ENCODE data around the gene CACHD1.

CACHD1 gene

DNA sequence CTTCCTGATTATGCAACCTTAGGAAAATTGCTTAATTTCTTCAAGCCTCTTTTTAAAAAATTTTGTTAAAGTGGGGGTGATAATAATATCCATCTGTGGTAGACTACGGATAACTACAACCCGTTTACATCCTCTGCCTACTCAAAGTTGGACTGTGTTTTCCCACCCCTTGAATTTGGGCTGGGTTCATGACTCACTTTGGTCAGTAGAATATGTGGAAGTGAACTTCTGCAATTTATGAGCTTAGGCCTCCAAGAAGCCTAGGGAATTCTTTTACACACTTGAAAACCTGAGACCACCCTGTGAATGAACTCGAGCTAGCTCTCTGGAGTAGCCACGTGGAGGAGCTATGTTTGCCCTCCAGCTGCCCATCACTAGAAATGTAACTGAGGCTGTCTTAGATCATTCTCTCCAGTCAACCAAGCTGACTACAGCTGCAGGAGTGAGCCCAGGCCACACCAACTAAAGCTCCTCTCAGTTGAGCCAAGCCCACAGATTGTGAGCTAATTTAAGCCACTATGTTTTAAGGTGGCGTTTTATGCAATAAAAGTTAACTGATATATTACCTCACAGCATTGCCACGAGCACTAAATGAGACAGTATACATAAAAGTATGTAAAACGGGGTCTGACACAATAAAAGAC is 29.6 kb upstream of the CACHD1 start:
- Histone ChIP-seq H3K4me3 (ENCODE audit: low read length) (no peak overlapping the region), H3K36me3 (ENCODE audit: control insufficient read depth, insufficient read depth, low read length, severe bottlenecking) (no peaks in the 10 kb centered on the region), H3K9ac (ENCODE audit: low read length) (no peak overlapping the region), H3K9me3 (ENCODE audit: control insufficient read depth, low read length) (no peaks in the 10 kb centered on the region), H3K4me1 (ENCODE audit: control insufficient read depth, insufficient read depth, low read length) (peaks cover 21% of the 10 kb centered on the region), H3K27me3 (replicated peaks; ENCODE audit: control insufficient read depth, insufficient read depth, low read length) (no peaks in the 10 kb centered on the region)
- DNase-seq (ENCODE audit: low read depth): no peak

DNA sequence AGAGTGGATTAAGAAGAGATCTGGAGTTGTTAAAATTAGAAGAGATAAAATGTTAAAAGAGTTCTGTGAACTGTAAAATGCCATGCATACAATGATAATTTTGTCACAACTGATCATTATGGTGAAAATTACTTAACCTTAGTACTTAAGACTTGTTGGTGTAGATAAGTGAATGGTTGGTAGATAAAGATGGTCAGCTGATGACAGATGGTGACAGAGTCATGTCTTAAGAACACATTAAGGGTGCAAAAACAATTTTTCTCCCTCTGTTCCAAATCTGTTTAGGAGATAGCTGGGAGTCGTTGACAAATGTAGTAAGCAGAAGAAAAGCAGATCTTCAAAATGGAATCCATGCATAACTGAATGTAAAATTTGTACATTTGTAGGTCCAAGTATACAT is 18.5 kb upstream of the CACHD1 start:
- no peak overlapping the region for H3K9ac ChIP-seq (ENCODE audit: low read length)
- peaks cover 3% of the 10 kb centered on the region for H3K27me3 ChIP-seq (replicated peaks; ENCODE audit: control insufficient read depth, insufficient read depth, low read length)
- H3K4me3 ChIP-seq (ENCODE audit: low read length): no peak overlapping the region
- DNase-seq (ENCODE audit: low read depth): no peak
- H3K9me3 ChIP-seq (ENCODE audit: control insufficient read depth, low read length): no peaks in the 10 kb centered on the region
- H3K4me1 ChIP-seq (ENCODE audit: control insufficient read depth, insufficient read depth, low read length): no peaks in the 10 kb centered on the region
- H3K36me3 ChIP-seq (ENCODE audit: control insufficient read depth, insufficient read depth, low read length, severe bottlenecking): no peaks in the 10 kb centered on the region

- Histone ChIP-seq H3K9me3 (ENCODE audit: control insufficient read depth, low read length) (no peaks in the 10 kb centered on the region), H3K36me3 (ENCODE audit: control insufficient read depth, insufficient read depth, low read length, severe bottlenecking) (no peaks in the 10 kb centered on the region), H3K27me3 (replicated peaks; ENCODE audit: control insufficient read depth, insufficient read depth, low read length) (peaks cover 3% of the 10 kb centered on the region), H3K9ac (ENCODE audit: low read length) (no peak overlapping the region), H3K4me3 (ENCODE audit: low read length) (no peak overlapping the region), H3K4me1 (ENCODE audit: control insufficient read depth, insufficient read depth, low read length) (no peaks in the 10 kb centered on the region)
- no peak for DNase-seq (ENCODE audit: low read depth)
Measured at GRCh38 chr1:64453688-64454087, 16.2 kb upstream of the CACHD1 start.

- Histone ChIP-seq H3K27me3 (replicated peaks; ENCODE audit: control insufficient read depth, insufficient read depth, low read length) (no peaks in the 10 kb centered on the region), H3K4me1 (ENCODE audit: control insufficient read depth, insufficient read depth, low read length) (no peaks in the 10 kb centered on the region), H3K36me3 (ENCODE audit: control insufficient read depth, insufficient read depth, low read length, severe bottlenecking) (no peaks in the 10 kb centered on the region), H3K9ac (ENCODE audit: low read length) (no peak overlapping the region), H3K9me3 (ENCODE audit: control insufficient read depth, low read length) (no peaks in the 10 kb centered on the region), H3K4me3 (ENCODE audit: low read length) (no peak overlapping the region)
- DNase-seq (ENCODE audit: low read depth): no peak
Measured at GRCh38 chr1:64458915-64459314, 11.0 kb upstream of the CACHD1 start.

GRCh38 chr1:64459743-64460142 is 10.2 kb upstream of the CACHD1 start:
- Histone ChIP-seq H3K9me3 (ENCODE audit: control insufficient read depth, low read length) (no peaks in the 10 kb centered on the region), H3K4me3 (ENCODE audit: low read length) (no peak overlapping the region)

DNA sequence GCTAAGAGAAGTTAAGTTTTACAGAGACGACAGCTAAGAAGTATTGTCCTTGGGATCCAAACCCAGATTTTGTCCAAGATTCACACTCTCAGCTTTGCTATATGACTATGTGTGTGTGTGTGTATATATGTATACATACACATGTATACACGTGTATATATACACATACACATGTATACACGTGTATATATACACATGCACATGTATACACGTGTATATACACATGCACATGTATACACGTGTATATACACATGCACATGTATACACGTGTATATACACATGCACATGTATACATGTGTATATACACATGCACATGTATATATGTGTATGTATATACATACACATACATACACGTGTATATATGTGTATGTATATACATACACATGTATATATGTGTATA is 3.9 kb upstream of the CACHD1 start:
- H3K36me3 ChIP-seq (ENCODE audit: control insufficient read depth, insufficient read depth, low read length, severe bottlenecking): no peaks in the 10 kb centered on the region
- DNase-seq (ENCODE audit: low read depth): no peak
- H3K4me1 ChIP-seq (ENCODE audit: control insufficient read depth, insufficient read depth, low read length): peaks cover 3% of the 10 kb centered on the region
- no peak overlapping the region for H3K4me3 ChIP-seq (ENCODE audit: low read length)
- no peaks in the 10 kb centered on the region for H3K27me3 ChIP-seq (replicated peaks; ENCODE audit: control insufficient read depth, insufficient read depth, low read length)
- H3K9ac ChIP-seq (ENCODE audit: low read length): no peak overlapping the region
- H3K9me3 ChIP-seq (ENCODE audit: control insufficient read depth, low read length): no peaks in the 10 kb centered on the region

More at GRCh38 chr1:64459743-64460142, 10.2 kb upstream of the CACHD1 start:
- no peaks in the 10 kb centered on the region for H3K36me3 ChIP-seq (ENCODE audit: control insufficient read depth, insufficient read depth, low read length, severe bottlenecking)
- H3K9ac ChIP-seq (ENCODE audit: low read length): no peak overlapping the region
- H3K27me3 ChIP-seq (replicated peaks; ENCODE audit: control insufficient read depth, insufficient read depth, low read length): no peaks in the 10 kb centered on the region
- no peak for DNase-seq (ENCODE audit: low read depth)
- H3K4me1 ChIP-seq (ENCODE audit: control insufficient read depth, insufficient read depth, low read length): no peaks in the 10 kb centered on the region

DNA sequence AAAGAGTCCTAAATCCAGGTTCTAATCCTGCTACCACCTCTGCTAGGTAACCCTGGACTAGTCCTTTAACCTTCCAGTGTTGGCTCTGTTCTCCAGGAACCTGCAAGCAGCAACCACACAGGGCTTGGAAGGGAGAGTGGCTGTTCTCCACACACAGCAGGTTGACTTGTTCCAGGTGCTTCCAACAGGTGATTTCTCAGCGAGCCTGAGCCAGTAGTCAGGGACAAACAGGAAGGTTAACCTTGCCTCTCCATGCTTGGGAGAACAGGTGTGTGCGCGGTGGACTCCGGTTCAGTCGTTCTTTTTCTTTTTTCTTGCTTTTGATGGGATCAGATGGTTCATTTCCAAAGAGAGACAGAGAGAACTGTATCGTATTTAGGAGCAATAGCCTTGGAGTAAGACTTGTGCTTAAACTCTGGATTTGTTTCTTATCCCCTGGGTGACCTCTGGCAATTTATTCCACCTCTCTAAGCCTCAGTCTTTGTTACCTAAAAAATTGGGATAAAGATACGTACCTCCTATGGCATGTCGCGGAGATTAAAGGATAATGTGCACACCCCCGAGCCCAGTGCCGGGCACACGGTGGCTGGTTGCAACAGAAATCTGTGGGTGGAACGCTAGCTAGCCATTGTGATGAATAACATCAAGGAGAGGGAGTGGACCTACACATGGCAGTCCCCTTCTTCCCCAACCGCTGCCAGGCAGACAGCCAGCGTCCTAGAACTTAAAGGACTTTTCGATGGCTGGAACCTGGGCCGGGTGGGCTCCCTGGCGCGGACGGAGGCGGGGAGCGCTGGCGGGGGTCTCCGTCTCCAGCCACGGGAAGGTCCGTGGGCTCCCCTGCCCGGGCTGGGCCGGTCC is 583 bp upstream of the CACHD1 start:
- peak; percentile 56 for DNase-seq (ENCODE audit: low read depth)
- Histone ChIP-seq H3K4me1 (ENCODE audit: control insufficient read depth, insufficient read depth, low read length) (peaks cover 3% of the 10 kb centered on the region), H3K9me3 (ENCODE audit: control insufficient read depth, low read length) (no peaks in the 10 kb centered on the region), H3K27me3 (replicated peaks; ENCODE audit: control insufficient read depth, insufficient read depth, low read length) (no peaks in the 10 kb centered on the region), H3K36me3 (ENCODE audit: control insufficient read depth, insufficient read depth, low read length, severe bottlenecking) (no peaks in the 10 kb centered on the region), H3K4me3 (ENCODE audit: low read length) (peak overlapping the region; percentile 88), H3K9ac (ENCODE audit: low read length) (peak overlapping the region; percentile 86)

DNA sequence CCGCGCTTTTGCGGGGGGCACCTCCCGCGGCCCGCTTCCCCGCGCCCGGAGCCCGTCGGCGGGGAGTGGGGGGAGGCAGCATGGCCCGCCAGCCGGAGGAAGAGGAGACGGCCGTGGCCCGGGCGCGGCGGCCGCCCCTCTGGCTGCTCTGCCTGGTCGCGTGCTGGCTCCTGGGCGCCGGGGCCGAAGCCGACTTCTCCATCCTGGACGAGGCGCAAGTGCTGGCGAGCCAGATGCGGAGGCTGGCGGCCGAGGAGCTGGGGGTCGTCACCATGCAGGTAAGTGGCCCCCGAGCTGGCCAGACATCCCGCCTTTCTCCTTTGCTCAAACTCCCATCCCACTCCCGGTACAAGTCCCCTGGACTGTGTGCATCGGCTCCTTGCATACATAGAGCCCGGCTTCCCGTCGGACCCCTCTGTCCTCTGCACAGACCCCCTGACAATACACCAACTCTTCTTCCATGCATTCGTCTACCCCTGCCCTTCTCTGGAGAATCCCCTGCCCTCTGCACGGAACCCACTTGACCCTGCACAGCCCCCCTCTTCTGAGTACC is 812 bp downstream of the CACHD1 start:
- peak; percentile 67 for DNase-seq (ENCODE audit: low read depth)

DNA sequence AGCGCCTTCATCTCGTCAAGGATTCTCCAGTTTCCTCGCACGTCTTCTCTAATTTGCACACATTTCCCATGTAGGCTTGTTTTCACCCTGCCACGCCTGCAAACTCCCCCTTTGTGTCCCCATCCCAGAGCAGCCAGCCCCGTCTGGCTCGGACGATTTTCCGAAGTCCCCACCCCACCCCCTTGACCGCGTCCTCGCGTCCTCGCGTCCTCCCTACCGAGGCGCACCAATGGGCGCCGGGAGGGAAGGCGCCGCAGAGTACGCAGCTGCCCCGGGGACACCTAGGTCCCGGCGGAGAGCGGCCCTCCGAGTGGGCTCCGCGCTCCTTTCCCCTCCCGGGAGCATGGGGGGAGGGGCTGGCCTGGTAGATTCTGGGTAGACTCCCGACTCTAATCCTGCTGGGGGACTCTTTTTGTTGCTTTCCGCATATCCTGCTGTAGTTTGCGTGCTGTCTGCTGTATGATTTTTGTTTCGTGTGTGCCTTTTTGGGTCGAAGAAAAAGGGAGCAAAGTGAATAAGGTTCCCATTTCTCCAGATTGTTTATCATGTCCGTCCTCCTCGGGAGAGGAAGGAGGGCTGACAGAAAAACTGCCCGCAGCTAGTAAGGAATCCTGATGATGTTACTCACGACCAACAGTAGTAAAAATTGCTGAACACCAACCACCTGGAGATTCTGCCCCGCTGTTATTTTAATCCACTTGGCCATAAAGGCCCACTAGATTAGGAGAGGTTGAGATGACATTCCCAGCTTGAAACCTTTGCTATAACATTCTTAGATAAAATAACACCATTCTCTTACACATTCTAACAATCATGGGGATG is 1.5 kb downstream of the CACHD1 start:
- peak; percentile 75 for DNase-seq (ENCODE audit: low read depth)
- Histone ChIP-seq H3K9ac (ENCODE audit: low read length) (peak overlapping the region; percentile 86), H3K27me3 (replicated peaks; ENCODE audit: control insufficient read depth, insufficient read depth, low read length) (no peaks in the 10 kb centered on the region)

More for the DNA sequence above, 812 bp downstream of the CACHD1 start:
- Histone ChIP-seq H3K36me3 (ENCODE audit: control insufficient read depth, insufficient read depth, low read length, severe bottlenecking) (no peaks in the 10 kb centered on the region), H3K4me3 (ENCODE audit: low read length) (peak overlapping the region; percentile 88), H3K27me3 (replicated peaks; ENCODE audit: control insufficient read depth, insufficient read depth, low read length) (no peaks in the 10 kb centered on the region), H3K9me3 (ENCODE audit: control insufficient read depth, low read length) (no peaks in the 10 kb centered on the region), H3K9ac (ENCODE audit: low read length) (peak overlapping the region; percentile 86), H3K4me1 (ENCODE audit: control insufficient read depth, insufficient read depth, low read length) (peaks cover 3% of the 10 kb centered on the region)

GRCh38 chr1:64472040-64472376 is 2.1 kb downstream of the CACHD1 start:
- no peak for DNase-seq (ENCODE audit: low read depth)

More for the DNA sequence above, 1.5 kb downstream of the CACHD1 start:
- peaks cover 10% of the 10 kb centered on the region for H3K4me1 ChIP-seq (ENCODE audit: control insufficient read depth, insufficient read depth, low read length)
- peak overlapping the region; percentile 88 for H3K4me3 ChIP-seq (ENCODE audit: low read length)
- no peaks in the 10 kb centered on the region for H3K36me3 ChIP-seq (ENCODE audit: control insufficient read depth, insufficient read depth, low read length, severe bottlenecking)
- no peaks in the 10 kb centered on the region for H3K9me3 ChIP-seq (ENCODE audit: control insufficient read depth, low read length)

GRCh38 chr1:64472805-64473204 is 2.9 kb downstream of the CACHD1 start:
- Histone ChIP-seq H3K9ac (ENCODE audit: low read length) (no peak overlapping the region), H3K4me3 (ENCODE audit: low read length) (no peak overlapping the region), H3K9me3 (ENCODE audit: control insufficient read depth, low read length) (no peaks in the 10 kb centered on the region), H3K27me3 (replicated peaks; ENCODE audit: control insufficient read depth, insufficient read depth, low read length) (no peaks in the 10 kb centered on the region), H3K4me1 (ENCODE audit: control insufficient read depth, insufficient read depth, low read length) (peaks cover 19% of the 10 kb centered on the region), H3K36me3 (ENCODE audit: control insufficient read depth, insufficient read depth, low read length, severe bottlenecking) (no peaks in the 10 kb centered on the region)
- no peak for DNase-seq (ENCODE audit: low read depth)

More at GRCh38 chr1:64472040-64472376, 2.1 kb downstream of the CACHD1 start:
- H3K9ac ChIP-seq (ENCODE audit: low read length): peak overlapping the region; percentile 86
- H3K36me3 ChIP-seq (ENCODE audit: control insufficient read depth, insufficient read depth, low read length, severe bottlenecking): no peaks in the 10 kb centered on the region
- no peaks in the 10 kb centered on the region for H3K27me3 ChIP-seq (replicated peaks; ENCODE audit: control insufficient read depth, insufficient read depth, low read length)
- no peaks in the 10 kb centered on the region for H3K9me3 ChIP-seq (ENCODE audit: control insufficient read depth, low read length)
- H3K4me1 ChIP-seq (ENCODE audit: control insufficient read depth, insufficient read depth, low read length): peaks cover 16% of the 10 kb centered on the region
- peak overlapping the region; percentile 88 for H3K4me3 ChIP-seq (ENCODE audit: low read length)

All from adipocyte (in vitro differentiated cells).